GM23248 (cell line): ENCODE data around the gene PCSK4.

Experiments used
- EZH2 ChIP-seq: fragments of 200-600 bp; sonication (generic); IDR thresholded peaks from 2 replicates; pipeline ENCODE4 v1.6.1; 2018; ENCODE audit warnings: antibody characterized with exemption, mild to moderate bottlenecking; ENCODE audit not compliant: insufficient read depth, poor library complexity, severe bottlenecking
- EZH2phosphoT487 ChIP-seq: fragments of 200-600 bp; sonication (generic); IDR thresholded peaks from 2 replicates; pipeline ENCODE4 v1.6.1; 2018; ENCODE audit warnings: antibody characterized with exemption, moderate library complexity, mild to moderate bottlenecking, low read depth; ENCODE audit not compliant: insufficient read depth

DNA sequence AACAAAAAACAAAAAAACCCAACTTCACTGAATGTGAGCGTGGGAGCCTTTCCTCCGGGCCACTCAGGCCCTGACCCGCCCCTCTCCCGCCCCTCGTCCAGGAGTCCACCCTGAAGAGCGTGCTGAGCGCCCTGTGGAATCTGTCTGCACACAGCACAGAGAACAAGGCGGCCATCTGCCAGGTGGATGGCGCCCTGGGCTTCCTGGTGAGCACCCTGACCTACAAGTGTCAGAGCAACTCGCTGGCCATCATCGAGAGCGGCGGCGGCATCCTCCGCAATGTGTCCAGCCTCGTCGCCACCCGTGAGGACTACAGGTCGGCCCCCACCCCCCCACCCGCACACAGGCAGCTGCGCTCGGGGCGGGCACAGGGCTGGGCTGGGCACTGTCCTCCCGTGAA lies 28.3 kb downstream of the PCSK4 start:
- TF ChIP-seq EZH2phosphoT487: no peak
- TF ChIP-seq EZH2: no peak
